Measurements from ENCODE around the gene HOOK2.

Gene HOOK2

DNA sequence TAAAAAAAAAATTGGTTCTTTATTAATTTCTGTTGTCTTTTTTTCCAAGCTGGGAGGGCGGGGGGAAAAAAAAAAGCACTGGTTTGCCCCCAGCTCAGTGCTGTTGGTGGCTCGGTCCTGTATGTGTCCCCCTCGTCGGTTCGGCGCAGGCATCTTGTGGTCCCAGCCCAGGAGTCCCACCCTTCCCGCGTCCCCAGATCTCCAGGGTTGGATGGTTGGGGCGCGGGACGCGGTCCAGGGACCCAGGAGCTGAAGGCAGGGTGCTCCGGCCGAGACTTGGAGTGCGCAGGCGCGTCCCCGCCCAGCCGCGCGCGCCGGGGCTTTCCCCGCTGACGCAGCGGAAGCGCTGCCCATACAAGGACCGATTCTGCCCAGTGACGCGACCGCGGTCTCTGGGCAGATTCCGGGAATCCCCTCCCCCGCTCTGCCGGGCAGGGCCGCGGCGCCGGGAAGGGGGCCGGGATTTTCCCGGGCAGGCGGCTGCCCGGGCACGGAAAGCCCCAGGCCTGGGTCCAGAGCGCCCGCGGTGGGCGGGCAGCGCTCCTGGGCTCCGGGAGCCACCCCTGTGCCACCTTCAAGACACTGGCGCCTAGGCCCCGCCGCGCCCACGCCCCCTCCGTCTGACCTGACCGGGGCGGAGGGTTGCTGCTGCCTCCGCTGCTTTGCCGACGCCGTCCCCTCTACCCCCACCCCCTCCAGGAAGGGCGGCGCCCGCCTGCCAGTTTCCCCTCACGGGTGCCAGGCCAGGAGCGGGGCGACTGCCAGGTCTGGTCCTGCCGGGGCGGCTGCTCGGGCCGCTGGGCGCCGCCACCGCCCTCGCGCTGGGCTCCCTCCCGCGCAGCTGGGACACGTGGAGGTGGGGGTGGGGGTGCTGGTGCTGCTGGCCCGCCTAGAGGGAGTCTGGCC is 18.2 kb upstream of the HOOK2 start:
- no peak for DNase-seq

DNA sequence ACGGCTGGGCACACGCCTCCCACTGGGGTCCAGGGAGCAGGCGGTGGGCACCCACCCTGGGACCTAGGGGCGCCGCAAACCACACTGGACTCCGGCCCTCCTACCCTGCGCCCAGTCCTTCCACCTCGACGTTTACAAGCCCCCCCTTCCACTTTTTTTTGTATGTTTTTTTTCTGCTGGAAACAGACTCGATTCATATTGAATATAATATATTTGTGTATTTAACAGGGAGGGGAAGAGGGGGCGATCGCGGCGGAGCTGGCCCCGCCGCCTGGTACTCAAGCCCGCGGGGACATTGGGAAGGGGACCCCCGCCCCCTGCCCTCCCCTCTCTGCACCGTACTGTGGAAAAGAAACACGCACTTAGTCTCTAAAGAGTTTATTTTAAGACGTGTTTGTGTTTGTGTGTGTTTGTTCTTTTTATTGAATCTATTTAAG is 17.5 kb upstream of the HOOK2 start:
- DNase-seq = no peak

GRCh38 chr19:12792051-12792852 is 16.9 kb upstream of the HOOK2 start:
- no peak for DNase-seq

- DNase-seq = peak; percentile 54
Observed at GRCh38 chr19:12791345-12792050, 16.1 kb upstream of the HOOK2 start, which contains the start of gene JUNB. TSS of gene JUNB (plus strand) at chr19:12791486. CDS start at chr19:12791772, 286 bp downstream.

DNA sequence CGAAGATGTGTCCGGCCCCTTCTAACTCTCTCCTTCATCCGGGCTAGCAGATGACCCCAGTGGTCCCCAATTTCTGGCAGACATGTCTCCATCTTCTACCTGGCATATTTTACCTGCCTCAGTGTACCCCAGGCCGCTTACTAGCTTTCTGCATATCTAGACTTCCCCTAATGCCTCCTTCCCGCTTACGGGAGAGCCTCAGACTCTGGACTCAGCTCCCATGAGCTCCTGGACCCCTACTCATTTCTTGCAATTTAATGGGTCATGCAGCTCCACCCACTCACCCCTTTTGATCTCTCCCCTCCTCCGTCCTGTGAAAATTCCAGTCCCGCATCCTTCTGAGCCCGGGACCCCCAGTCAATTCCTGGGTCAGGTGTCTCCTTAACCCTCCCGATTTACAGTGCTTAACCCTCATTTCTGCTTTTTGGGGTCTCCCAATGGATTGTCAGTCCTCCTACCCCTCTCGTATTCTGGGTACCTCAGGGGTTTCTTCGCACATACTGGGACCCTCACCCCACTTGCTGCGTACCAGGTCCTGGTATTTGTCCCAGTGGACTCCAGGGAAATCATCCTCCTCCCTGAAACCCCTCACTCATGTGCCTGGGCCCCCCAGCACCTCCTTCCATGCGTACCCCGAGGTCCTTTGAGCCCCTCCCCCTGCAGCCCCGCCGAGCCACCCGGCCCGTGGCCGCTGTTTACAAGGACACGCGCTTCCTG is 15.4 kb upstream of the HOOK2 start:
- DNase-seq = no peak

GRCh38 chr19:12789904-12790619 is 14.7 kb upstream of the HOOK2 start:
- peak; percentile 86 for DNase-seq

DNA sequence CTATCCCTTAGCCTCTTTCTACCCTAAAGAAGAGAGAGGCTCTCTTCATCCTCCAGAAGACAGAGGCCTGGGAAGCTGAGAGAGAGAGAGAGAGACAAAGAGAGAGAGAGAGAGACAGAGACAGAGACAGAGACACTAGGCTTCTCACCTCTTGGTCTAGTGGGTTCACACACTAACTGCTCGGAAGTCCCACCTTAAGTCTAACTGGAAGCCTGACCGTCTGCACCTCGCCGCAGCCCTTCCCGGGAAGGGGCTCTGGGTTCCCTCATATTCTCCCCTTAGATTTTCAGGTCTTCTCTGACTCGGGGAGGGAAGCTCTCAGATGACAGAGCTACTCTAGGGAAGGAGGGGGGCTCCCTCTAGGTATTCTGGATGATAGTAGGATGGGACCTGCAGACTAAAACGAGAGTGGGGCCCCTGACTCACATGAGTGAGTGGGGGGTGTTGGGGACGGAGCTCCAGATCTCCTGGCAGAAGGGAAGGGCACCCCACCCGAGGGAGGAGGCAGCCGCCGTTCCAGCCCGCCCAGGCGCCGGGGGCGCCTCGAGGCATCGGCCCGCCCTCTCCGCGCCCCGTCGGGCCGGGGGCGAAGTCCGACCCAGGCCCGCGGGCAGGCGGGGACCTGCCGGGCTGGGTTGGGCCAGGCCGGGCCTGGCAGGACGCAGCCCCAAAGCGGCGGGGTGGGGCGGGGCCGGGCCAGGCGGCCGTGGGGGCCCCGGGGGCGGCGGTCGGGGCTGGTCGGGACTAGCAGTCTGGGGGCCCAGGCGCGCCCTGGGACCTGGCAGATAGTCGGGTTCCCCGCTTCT is 13.9 kb upstream of the HOOK2 start:
- no peak for DNase-seq

GRCh38 chr19:12788682-12789097 is 13.3 kb upstream of the HOOK2 start:
- no peak for DNase-seq

- no peak for DNase-seq
Observed at GRCh38 chr19:12788042-12788681, 12.8 kb upstream of the HOOK2 start.

DNA sequence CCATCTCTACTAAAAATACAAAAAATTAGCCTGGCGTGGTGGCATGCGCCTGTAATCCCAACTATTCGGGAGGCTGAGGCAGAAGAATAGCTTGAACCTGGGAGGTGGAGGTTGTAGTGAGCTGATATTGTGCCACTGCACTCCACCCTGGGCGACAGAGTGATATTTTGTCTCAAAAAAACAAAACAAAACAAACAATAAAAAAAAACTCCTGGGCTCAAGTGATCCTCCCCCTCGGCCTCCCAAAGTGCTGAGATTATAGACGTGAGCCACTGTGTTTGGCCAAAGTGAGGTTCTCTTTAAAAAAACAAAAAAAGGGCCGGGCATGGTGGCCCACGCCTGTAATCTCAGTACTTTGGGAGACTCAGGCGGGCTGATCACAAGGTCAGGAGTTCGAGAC is 12.1 kb upstream of the HOOK2 start:
- no peak for DNase-seq

DNA sequence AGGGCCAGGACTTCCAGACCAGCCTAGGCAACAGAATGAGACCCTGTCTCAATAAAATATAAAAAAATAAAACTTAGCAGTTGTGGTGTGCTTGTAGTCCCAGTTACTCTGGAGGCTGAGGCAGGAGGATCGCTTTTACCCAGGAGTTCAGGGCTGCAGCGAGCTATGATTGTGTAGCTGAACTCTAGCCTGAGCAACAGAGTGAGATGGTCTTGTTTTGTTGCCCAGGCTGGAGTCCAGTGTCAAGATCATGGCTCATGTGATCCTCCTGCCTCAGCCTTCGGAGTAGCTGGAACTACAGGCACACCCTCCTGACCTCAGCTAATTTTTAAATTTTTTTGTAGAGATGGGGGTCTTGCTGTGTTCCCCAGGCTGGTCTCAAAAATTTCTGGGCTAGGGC is 11.6 kb upstream of the HOOK2 start:
- DNase-seq = no peak

DNA sequence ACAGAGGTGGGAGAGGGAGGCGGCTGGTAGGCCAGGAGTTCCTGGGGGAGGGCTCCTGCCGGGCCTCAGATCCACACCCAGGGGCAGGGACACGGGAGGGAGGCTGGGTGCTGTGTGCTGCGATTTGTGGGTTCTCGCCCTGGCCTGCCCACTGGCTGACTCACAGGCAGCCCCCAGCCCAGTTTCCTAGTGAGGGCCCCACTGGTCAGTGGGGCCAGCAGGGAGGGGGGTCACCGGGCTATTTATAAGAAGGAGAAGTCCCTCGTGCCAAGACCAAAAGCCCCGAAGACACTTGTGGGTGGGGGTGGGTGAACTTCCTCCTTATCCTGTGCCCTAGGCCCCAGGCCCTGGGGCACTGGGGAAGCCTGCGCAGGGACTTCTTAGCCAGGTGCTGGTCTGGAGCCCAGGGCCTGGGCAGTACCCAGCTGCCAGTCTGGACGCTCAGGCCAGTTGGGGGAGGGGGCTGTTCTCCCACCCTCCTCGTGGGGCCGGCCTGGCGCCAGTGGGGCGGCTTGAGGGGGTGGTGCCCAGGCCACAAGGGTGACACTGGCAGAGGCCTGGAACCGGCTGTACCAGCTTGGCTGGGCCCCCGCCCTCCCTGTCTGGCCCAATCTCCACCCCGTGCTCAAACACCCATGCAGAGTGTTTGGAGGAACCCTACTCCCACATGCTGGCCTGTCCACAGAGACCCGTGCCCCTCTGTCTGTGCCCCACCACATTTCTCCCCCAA is 11.0 kb upstream of the HOOK2 start:
- DNase-seq = no peak

GRCh38 chr19:12785431-12786031 is 10.2 kb upstream of the HOOK2 start:
- no peak for DNase-seq

- no peak for DNase-seq
Observed at GRCh38 chr19:12784871-12785430, 9.6 kb upstream of the HOOK2 start.

GRCh38 chr19:12784394-12784870 is 9.1 kb upstream of the HOOK2 start:
- DNase-seq = no peak

DNA sequence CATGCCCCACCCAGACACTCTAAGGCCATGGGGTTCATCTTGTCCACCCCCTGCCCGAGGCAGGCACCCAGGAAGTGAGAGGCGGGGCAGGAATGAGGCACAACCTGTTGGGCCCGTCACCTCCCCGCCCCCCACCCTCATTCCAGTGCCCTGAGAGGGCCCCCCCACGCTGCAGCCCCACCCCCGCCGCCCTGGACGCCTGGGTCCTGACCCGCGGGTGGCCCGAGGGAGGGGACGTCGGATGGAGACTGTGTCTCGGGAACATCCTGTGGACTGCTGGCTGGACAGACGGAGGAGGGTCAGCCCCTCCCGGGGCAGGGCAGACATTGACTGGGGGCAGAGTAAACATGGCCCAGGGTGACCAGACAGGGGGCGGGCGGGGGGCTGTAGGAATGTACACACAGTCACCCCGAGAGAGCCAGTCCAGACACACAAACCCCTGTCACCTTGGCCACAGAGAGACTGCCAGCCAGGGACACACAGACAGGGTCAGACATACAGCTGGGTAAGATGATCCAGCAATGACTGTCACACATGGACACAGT is 8.6 kb upstream of the HOOK2 start:
- no peak for DNase-seq

DNA sequence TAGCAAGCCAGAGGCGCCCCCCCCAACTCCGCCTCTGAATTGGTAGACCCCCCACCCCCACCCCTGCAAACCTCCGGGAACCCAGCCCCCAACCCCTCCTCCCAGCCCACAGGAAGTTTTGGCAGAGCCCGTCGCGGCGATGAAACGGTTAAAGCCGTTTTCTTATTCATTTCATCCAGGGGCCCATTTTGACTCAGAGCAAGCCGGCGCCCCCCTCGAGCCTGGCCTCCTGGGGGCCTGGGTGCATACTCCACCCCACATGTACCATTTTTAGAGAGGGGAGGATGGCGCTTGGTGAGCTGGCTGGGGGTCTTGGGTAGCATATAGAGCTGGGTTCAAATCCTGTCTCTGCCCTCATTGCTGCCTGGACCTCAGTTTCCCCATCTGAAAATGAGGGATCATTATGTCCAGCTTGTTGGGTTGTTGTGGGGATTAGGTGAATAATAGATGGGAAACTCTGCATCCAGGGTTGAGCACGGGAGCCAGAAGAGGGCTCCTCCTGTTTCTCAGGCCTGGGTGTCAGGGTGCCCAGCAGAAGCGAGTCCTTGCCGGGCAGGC is 8.0 kb upstream of the HOOK2 start:
- DNase-seq = no peak
